Omental fat pad (tissue), 4 donors: ENCODE data around the gene VEGFD. TPM values are rescaled to one million over a fixed set of nuclear protein-coding genes. Genes with fewer than 3 reads are reported as not detected.

Experiments used
- ATAC-seq: fragments of 150-250 bp; one replicate; pipeline ENCODE4 v1.9.1; 2016; ENCODE audit warnings: mild to moderate bottlenecking, moderate library complexity; ENCODE audit not compliant: low FRiP score
- DNase-seq: peaks from one replicate; pipeline ENCODE4 v3.0.0-alpha.2; 2019; ENCODE audit warnings: low spot score
- CTCF ChIP-seq, 3 donors: fragments of 450-650 bp; IDR thresholded peaks; one replicate each; pipeline ENCODE4 v1.5.1; 2016 to 2017; ENCODE audit warnings: antibody characterized with exemption in 3 of 3, mild to moderate bottlenecking in 3 of 3, moderate library complexity in 2 of 3
- total RNA-seq, 4 donors: library from RNA; depleted of rRNA; stranded (reverse); fragments of >200 nt; gene quantifications; one replicate each; pipeline ENCODE4 v1.1.0, GENCODE V29; 2016

The VEGFD gene
- total RNA-seq, 4 donors from 2014 or later = 1.1 to 28.8 (median 6.3) TPM

DNA sequence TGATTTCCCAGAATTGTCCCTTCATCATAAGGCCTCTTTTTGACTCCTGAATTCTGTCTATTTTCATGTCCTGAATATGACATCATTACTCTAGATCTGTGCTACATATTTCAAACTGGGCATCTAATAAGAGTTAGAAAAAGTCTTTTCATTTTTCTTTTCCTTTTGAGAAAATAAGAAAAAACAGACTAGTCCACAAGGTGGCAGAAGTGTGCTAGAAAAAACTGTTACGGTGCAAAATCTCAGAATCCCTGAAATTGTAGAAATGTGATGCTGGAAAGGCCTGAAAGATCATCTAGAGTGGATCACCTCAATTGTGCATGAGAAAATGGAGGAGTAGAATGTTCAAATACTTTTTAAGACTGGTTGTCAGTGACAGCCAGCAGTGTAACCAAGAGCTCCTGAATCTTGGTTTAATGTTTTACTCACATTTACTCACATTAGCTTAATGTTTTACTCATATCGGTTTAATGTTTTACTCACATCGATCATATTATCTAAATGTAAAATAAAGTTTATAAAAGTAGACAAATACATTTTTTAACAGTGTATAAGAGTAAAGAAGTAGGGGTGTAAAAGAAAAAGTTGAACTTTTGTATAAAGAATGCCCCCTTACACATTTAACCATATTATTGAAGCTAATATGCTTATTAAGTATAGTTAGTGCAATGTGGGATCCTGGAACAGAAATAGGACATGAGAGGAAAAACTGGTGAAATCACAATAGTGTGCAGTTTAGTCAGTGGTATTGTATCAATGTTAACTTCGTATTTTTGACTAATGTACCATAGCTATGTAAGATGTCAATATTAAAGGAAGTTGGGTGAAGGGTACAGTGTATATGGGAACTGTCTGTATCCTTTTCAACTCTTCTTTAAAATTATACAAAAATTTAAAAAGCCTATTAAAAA is 84.0 kb downstream of the VEGFD start:
- DNase-seq = no peak
- no peak for ATAC-seq
- no peak for TF ChIP-seq CTCF (IDR thresholded peaks at IDR 0.05)

- no peak for TF ChIP-seq CTCF (IDR thresholded peaks at IDR 0.05)
- no peak for DNase-seq
- ATAC-seq = no peak
These were observed 85.4 kb downstream of the VEGFD start for GRCh38 chrX:15298780-15299179.

DNA sequence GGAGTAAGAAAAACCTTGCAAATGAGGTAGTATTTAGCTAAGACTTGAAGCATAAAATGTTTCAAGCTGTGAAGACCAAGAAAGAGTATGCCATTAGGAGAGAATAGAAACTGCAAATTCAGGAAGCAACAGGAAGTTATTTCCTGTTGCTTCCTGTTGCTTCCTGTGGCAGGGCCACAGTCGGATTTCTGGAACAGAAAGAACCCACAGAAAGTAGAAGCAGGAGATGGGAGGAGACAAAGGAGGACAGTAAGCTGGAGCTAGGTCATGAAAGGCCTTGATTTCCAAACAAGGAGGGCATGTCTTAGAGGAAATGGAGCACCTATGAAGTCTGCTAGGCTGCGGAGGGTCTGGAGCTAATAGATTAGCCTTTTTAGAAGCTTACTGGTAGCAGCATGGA is 86.0 kb downstream of the VEGFD start:
- ATAC-seq (no peak), DNase-seq (no peak)
- no peak for TF ChIP-seq CTCF (IDR thresholded peaks at IDR 0.05)

Other genes with a start within 250 kb of the VEGFD start
- 1 to 10 TPM; 1.9 to 4.0 (median 2.7) TPM for gene ASB9, start 114.3 kb downstream of the VEGFD start, total RNA-seq
- gene ASB11, start 68.8 kb downstream of the VEGFD start, total RNA-seq = not detected
- 10 to 100 TPM; 11.8 to 30.7 (median 15.7) TPM for gene PIGA, start 48.9 kb downstream of the VEGFD start, total RNA-seq
- 10 to 100 TPM in 3 of 4 donors, 1 to 10 TPM in 1; 9.8 to 54.7 (median 25.0) TPM for gene PIR, start 108.9 kb upstream of the VEGFD start, total RNA-seq
- 10 to 100 TPM in 1 of 4 donors, 1 to 10 TPM in 3; 1.7 to 12.9 (median 2.8) TPM for gene BMX, start 116.4 kb upstream of the VEGFD start, total RNA-seq
- 10 to 100 TPM in 3 of 4 donors, 1 to 10 TPM in 1; 6.2 to 76.3 (median 21.5) TPM for gene ACE2, start 216.5 kb upstream of the VEGFD start, total RNA-seq